HL-60/S4 treated with phorbol 12-myristate 13-acetate at 8.2 ng/mL for 4 days and 3 days (cell line): ENCODE results near the gene NRF1.
"Not testable (repeated sequence)": the region's sequence is repeated elsewhere in the genome, so short reads cannot be mapped to it uniquely, and the experiment has no call there.

Experiments used
- in situ Hi-C: fragments of 300-500 bp; cut with MboI; formaldehyde crosslinking; loops from 2 replicates; pipeline ENCODE4 v1.15.0; 2022; ENCODE audit warnings: low sequenced_read_pairs

NRF1 gene

GRCh38 chr7:129779602-129780256 is 168.2 kb downstream of the NRF1 start:
- in situ Hi-C loops = no loop called here

- in situ Hi-C loops = no loop called here
These were observed 168.9 kb downstream of the NRF1 start for GRCh38 chr7:129780257-129780973.

- in situ Hi-C loops = no loop called here
These were observed 169.7 kb downstream of the NRF1 start for GRCh38 chr7:129780974-129781927.

- in situ Hi-C loops = no loop called here
These were observed 170.7 kb downstream of the NRF1 start for GRCh38 chr7:129781928-129782817.

GRCh38 chr7:129782818-129783583 is 171.5 kb downstream of the NRF1 start:
- in situ Hi-C loops = no loop called here

- in situ Hi-C loops = no loop called here
These were observed 172.0 kb downstream of the NRF1 start for GRCh38 chr7:129783584-129783919.

GRCh38 chr7:129784437-129784782 is 172.9 kb downstream of the NRF1 start:
- in situ Hi-C loops = no loop called here

GRCh38 chr7:129784783-129785684 is 173.5 kb downstream of the NRF1 start:
- in situ Hi-C loops = no loop called here

- in situ Hi-C loops = no loop called here
These were observed 174.4 kb downstream of the NRF1 start for GRCh38 chr7:129785685-129786514.

GRCh38 chr7:129786825-129787563 is 175.5 kb downstream of the NRF1 start:
- in situ Hi-C loops = no loop called here

GRCh38 chr7:129789000-129789399 is 177.5 kb downstream of the NRF1 start:
- in situ Hi-C loops = no loop called here

GRCh38 chr7:129789652-129790051 is 178.1 kb downstream of the NRF1 start:
- in situ Hi-C loops = no loop called here

GRCh38 chr7:129790136-129790535 is 178.6 kb downstream of the NRF1 start:
- in situ Hi-C loops = no loop called here

GRCh38 chr7:129792721-129793120 is 181.2 kb downstream of the NRF1 start:
- in situ Hi-C loops = no loop called here

GRCh38 chr7:129793506-129794310 is 182.2 kb downstream of the NRF1 start:
- in situ Hi-C loops = no loop called here

GRCh38 chr7:129794461-129794860 is 182.9 kb downstream of the NRF1 start:
- in situ Hi-C loops = not testable (repeated sequence)
